Left forelimb (tissue), 1 donor: ENCODE data around the gene TRAF1.

ENCODE experiments used
- DNase-seq: peaks from one replicate; pipeline ENCODE4 v3.0.0-alpha.2; 2018; ENCODE audit warnings: low spot score

Gene TRAF1

GRCh38 chr9:120870206-120870605 is 56.4 kb downstream of the TRAF1 start:
- DNase-seq: no peak

- DNase-seq: no peak
Measured at GRCh38 chr9:120869726-120870125, 56.9 kb downstream of the TRAF1 start.

DNA sequence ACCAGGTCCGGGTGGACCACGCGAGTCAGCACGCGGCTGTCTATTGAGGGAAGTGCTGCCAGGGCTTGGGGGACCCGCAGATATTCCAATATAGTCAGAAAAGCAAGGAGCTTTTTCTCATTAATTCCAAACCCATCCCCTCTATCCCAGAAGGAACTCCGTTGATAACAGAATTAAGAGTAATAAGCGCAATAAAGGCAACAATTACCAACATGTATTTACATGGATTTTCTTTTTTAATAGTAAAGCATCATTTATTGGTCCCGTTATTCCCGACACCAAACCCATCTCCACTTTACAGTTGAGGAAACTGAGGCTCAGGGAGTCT is 57.3 kb downstream of the TRAF1 start:
- no peak for DNase-seq

- DNase-seq: peak; percentile 96
Measured at GRCh38 chr9:120868676-120869359, 57.8 kb downstream of the TRAF1 start.

- no peak for DNase-seq
Measured at GRCh38 chr9:120868339-120868675, 58.3 kb downstream of the TRAF1 start.

GRCh38 chr9:120867676-120868338 is 58.8 kb downstream of the TRAF1 start:
- no peak for DNase-seq

- DNase-seq: no peak
Measured at GRCh38 chr9:120866651-120867050, 59.9 kb downstream of the TRAF1 start.

DNA sequence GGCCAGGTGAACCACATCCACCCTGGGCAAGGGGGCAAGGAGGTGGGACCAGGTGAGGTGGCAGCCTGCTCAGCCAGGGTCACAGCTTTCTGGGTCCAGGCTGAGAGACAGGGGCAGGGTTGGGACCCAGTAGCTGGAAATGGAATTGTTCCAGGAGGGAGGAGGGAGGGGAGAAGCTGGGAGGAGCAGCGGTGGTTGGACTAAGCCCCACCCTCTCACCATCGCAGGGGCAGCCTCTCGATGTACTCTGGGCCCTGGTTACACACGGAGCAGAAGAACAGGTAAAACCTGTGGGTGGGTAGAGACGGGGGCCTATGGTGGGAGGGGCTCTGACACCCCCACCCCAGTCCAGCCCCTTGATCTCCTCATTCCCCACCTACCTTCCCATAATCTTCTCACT is 60.8 kb downstream of the TRAF1 start:
- DNase-seq: no peak

- no peak for DNase-seq
Measured at GRCh38 chr9:120865176-120865575, 61.4 kb downstream of the TRAF1 start.

GRCh38 chr9:120864719-120865118 is 61.9 kb downstream of the TRAF1 start:
- no peak for DNase-seq

DNA sequence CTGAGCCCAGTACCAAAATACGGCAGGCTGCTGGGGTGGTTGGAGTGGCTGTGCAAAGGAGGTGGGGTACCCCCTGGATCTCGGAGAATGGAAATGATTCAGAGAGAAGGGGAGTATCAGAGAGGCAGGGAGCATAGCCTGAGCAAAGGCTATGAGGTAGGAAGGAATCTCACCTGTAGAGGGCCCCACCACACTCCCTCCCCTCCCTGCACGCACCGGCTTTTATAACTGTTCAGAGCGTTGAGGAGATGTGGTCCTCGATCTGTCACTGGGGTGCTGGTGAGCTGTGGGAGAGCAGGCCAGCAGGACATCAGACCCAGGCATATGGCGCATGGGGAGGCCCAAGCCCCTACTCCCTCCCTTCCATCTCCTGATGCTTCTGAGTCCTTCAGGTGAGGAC is 62.8 kb downstream of the TRAF1 start:
- DNase-seq: no peak

DNA sequence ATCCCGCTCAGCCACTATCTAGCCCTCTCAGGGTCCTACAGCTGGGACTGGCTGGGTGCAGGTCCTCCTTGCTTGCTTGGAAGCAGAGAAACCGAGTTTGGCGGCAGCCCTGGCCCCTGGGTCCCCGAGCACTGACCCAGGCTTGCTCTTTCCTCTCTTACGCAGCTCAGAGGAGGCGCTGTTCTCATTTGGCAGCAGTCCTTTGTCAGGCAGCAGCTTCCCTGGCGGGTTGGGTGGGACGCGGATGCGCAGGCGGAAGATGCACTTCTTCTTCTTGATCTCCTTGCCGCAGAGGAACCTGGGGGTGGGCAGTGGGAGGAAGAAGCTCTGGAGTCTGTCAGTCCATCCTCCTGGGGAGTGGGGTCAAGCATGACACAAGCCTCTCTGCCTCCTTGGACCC is 64.1 kb downstream of the TRAF1 start:
- DNase-seq: no peak

- DNase-seq: no peak
Measured at GRCh38 chr9:120861935-120862334, 64.7 kb downstream of the TRAF1 start.

GRCh38 chr9:120860083-120860482 is 66.5 kb downstream of the TRAF1 start:
- DNase-seq: no peak

- no peak for DNase-seq
Measured at GRCh38 chr9:120859361-120859760, 67.2 kb downstream of the TRAF1 start.

DNA sequence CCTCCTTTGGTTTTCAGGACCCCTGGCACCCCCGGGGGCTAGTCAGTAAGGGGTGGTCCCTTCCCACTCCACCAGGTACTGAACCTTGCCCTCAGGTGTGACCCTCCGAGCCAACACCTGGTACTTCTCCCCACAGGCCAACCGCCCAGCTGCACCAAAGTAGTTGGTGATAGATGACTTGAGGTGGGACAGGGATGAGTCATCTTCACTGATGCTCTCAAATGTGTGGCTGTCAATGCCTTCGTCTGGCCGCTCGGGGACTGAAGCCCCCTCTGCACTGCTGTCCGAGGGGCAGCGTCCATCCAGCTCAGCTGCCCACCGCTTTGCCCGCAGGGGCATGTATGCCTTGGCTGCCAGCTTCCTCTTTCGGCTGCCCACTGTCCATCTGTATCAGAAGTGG is 68.7 kb downstream of the TRAF1 start:
- no peak for DNase-seq

- no peak for DNase-seq
Measured at GRCh38 chr9:120857481-120857880, 69.1 kb downstream of the TRAF1 start.

GRCh38 chr9:120856700-120857099 is 69.9 kb downstream of the TRAF1 start:
- DNase-seq: no peak

GRCh38 chr9:120855827-120856670 is 70.5 kb downstream of the TRAF1 start:
- DNase-seq: peak; percentile 66

DNA sequence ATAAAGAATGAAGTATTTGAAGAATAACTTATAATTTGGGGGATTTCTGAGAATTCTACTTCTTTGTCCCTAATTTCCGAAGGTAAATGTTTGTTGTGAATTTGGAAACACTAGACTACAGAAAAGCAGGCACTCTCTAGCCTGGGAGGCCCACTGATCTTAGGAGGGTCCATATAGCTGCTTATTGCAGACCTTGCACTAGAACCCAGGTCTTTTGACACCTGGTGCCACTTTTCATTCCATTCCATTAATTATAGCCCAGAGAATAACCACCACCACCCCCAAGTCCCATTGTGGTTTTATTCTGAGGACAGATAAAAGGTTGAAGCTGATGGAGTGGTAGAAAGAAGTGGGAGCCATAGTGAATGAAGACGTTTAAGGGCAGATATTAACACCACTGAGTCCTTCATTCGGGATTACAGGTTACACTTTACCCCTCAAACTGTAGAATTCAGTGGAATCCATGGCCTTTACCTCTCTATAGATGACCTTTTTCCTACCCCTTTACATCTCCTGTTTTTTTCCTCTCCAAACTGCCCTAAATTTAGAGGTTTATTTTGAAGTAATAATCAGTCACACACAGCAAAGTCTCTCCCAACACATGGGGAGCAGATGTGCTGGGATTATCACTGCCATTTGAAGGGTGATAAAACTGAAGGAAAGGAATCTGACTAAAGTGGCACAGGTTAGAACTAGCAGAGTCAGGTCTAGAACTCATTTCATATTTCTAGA is 71.8 kb downstream of the TRAF1 start:
- no peak for DNase-seq

DNA sequence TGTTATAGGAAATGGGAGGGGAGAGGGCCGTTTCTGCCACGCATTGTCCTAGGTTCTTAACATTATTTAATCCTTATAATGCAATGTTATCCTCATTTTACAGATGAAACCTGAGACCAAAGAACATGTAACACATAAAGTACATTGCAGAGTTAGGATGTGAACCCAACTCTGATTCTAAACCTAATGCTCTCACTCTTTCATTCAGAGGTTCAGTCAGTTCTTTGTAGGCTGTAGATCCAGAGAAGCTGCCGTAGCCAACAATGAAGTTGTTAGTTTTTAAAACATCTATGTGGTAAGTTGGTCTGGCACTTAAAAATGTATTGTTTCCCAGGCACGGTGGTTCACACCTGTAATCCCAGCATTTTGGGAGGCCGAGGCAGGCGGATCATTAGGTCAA is 73.4 kb downstream of the TRAF1 start:
- no peak for DNase-seq
